Tibial nerve (tissue), 4 donors: Measurements from ENCODE around the gene NEDD4L.

Experiments
- CTCF ChIP-seq, 5 experiments: fragments of 200-600 bp in 3 of 5; fragments of 450-650 bp in 2 of 5; sonication (generic) in 3 of 5; IDR thresholded peaks; one replicate each; pipeline ENCODE4 v1.5.1; 2016 to 2019; ENCODE audit warnings: antibody characterized with exemption in 5 of 5, mild to moderate bottlenecking in 3 of 5, moderate library complexity in 2 of 5
- EP300 ChIP-seq, 2 donors: sonication (generic); formaldehyde crosslinking; IDR thresholded peaks; one replicate each; pipeline ENCODE4 v1.6.1; 2017; ENCODE audit warnings: antibody characterized with exemption in 2 of 2, mild to moderate bottlenecking in 1 of 2
- POLR2A ChIP-seq, 2 donors: fragments of 450-650 bp; IDR thresholded peaks; one replicate each; pipeline ENCODE4 v1.6.1; 2017; ENCODE audit warnings: antibody characterized with exemption in 2 of 2, mild to moderate bottlenecking in 2 of 2, moderate library complexity in 2 of 2

- TF ChIP-seq CTCF (IDR thresholded peaks at IDR 0.05) = no peak
- no peak for TF ChIP-seq POLR2A (IDR thresholded peaks at IDR 0.05)
- no peak for TF ChIP-seq EP300 (IDR thresholded peaks at IDR 0.05)
These were observed 108.2 kb downstream of the NEDD4L start for GRCh38 chr18:58152216-58152615.
